ENCODE measurements around the gene KRT40.

GRCh38 chr17:40978575-40979151 lies 5.5 kb downstream of the KRT40 start:
- TF ChIP-seq POLR2AphosphoS5 (IDR thresholded peaks at IDR 0.05; ENCODE audit: insufficient read depth, low read depth, low read length) (no peak), POLR2A (IDR thresholded peaks at IDR 0.05; ENCODE audit: low read depth, low read length) (no peak), CTCF (IDR thresholded peaks at IDR 0.05; ENCODE audit: extremely low read depth in 1 of 2, insufficient read depth in 1 of 2, low read depth in 1 of 2, low read length in 2 of 2) (no peak)
